ENCODE measurements around the gene GNG7.

- TF ChIP-seq, protein P1, sequence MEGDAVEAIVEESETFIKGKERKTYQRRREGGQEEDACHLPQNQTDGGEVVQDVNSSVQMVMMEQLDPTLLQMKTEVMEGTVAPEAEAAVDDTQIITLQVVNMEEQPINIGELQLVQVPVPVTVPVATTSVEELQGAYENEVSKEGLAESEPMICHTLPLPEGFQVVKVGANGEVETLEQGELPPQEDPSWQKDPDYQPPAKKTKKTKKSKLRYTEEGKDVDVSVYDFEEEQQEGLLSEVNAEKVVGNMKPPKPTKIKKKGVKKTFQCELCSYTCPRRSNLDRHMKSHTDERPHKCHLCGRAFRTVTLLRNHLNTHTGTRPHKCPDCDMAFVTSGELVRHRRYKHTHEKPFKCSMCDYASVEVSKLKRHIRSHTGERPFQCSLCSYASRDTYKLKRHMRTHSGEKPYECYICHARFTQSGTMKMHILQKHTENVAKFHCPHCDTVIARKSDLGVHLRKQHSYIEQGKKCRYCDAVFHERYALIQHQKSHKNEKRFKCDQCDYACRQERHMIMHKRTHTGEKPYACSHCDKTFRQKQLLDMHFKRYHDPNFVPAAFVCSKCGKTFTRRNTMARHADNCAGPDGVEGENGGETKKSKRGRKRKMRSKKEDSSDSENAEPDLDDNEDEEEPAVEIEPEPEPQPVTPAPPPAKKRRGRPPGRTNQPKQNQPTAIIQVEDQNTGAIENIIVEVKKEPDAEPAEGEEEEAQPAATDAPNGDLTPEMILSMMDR (IDR thresholded peaks at IDR 0.05; ENCODE audit: low read depth, low read length), result no peak
- TF ChIP-seq EZH2phosphoT487 (IDR thresholded peaks at IDR 0.05; ENCODE audit: low read depth), result no peak
Observed at GRCh38 chr19:2653218-2653617, 49.3 kb downstream of the GNG7 start.
